IPS DF 19.7 (cell line): ENCODE data around the gene CAPN11.
"Not testable (repeated sequence)": the region's sequence is repeated elsewhere in the genome, so short reads cannot be mapped to it uniquely, and the experiment has no call there.

Source experiments
- DNase-seq: peaks from one replicate; pipeline ENCODE4 v3.0.0-alpha.2; 2013; ENCODE audit warnings: low read depth, low spot score

Gene CAPN11

DNA sequence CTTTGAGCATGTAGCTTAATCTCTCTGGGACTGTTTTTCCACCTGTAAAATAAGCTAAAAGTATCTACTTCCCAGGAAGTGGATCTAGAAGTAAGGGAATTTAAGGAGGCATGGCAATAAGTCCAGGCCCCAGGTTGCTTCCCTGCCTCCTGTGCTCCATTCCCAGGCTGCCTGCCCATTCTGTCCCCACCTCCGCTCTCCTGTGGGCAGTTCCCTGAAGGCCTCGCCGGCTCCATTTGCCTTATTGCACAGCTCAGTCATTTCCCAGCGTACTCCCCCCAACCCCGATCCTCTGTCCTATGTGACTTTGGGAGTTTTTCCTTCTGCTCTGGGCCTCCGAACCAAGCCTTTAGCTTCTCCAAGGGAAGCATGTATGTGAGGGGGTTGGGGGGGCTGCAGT is 69.4 kb downstream of the CAPN11 start:
- no peak for DNase-seq

DNA sequence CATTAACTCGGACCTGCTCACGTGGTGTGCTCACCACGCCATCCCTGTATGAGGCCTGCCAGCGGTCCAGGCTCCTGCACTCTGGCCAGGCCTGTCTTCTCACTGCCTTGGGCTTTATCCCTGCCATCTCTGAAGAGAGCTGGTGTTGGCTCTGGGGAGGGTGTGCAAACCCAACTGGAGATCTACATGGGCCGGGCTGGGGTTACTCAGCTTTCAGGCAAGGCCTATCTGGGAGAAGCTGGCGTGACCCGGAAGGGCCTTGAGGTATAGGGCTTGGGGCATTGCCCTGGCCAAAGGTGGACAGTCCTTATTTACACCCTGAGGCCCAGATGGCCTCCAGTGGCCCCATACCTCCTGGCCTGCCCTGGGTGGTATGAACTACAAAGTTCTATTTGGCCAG is 69.8 kb downstream of the CAPN11 start:
- no peak for DNase-seq

DNA sequence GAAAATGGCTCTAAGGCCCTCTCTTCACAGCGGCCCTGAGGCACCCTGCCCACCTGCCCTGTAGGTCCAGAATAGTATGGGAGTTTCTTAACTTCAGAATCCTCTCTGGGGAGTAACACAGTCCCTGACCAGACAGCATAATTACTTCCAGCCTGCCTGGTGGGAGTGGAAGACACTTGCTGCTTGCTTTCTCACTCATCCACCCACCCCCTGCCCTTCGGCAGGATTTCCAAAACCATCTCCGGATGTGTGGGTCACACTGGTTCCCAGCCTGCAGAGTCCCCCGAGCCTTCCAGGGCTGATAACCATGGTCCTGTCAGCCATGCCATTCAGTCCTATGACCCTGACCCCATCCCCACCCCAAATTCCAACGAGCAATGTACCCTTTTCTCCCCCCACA is 70.2 kb downstream of the CAPN11 start:
- no peak for DNase-seq

DNA sequence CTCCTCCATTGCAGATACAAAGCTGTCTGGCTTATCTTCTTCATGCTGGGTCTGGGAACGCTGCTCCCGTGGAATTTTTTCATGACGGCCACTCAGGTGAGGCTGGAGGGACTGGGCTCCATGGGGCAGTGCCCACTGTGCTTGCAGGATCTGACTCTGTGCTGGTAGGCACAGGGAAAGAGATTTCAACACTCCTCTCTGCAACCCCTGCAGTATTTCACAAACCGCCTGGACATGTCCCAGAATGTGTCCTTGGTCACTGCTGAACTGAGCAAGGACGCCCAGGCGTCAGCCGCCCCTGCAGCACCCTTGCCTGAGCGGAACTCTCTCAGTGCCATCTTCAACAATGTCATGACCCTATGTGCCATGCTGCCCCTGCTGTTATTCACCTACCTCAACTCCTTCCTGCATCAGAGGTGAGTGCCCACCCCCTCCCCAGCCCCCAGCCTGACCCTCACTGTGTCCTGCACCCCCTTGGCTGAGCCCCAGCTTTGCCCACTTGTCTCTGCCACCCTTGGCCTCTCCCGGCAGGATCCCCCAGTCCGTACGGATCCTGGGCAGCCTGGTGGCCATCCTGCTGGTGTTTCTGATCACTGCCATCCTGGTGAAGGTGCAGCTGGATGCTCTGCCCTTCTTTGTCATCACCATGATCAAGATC is 70.9 kb downstream of the CAPN11 start:
- no peak for DNase-seq

DNA sequence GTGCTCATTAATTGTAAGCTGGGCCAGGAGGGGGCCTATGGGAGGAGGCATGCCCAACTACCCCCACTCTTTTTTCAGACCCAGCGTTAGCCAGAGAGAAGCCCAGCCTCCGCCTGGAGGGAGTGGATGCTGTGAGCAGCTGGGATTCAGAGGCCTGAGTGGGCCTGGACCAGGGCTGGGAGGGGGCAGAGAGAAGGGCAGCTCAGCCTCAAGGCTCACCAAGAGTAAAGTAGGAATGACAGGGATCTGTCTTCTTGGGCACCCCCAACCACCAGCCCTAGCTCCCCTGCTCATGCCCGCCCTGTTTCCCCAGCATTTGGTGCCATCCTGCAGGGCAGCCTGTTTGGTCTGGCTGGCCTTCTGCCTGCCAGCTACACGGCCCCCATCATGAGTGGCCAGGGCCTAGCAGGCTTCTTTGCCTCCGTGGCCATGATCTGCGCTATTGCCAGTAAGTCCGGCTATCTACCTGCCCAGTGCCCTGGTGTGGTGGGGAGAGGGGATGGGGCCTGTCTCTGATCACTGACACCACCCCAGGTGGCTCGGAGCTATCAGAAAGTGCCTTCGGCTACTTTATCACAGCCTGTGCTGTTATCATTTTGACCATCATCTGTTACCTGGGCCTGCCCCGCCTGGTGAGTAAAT is 71.5 kb downstream of the CAPN11 start:
- DNase-seq, result no peak

DNA sequence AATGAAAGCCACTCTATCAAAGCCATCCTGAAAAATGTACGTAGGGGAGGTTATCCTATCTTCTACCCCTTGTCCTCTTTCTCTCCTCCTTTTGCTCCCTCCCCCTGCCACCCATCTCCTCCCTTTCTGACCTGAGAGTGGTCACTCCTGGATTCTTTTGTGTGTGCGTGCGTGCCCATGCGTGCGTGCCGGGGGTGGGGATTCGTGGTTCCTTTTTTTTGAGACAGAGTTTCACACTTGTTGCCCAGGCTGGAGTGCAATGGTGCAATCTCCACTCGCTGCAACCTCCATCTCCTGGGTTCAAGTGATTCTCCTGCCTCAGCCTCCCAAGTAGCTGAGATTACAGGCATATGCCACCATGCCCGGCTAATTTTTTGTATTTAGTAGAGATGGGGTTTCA is 72.8 kb downstream of the CAPN11 start:
- not testable (repeated sequence) for DNase-seq

DNA sequence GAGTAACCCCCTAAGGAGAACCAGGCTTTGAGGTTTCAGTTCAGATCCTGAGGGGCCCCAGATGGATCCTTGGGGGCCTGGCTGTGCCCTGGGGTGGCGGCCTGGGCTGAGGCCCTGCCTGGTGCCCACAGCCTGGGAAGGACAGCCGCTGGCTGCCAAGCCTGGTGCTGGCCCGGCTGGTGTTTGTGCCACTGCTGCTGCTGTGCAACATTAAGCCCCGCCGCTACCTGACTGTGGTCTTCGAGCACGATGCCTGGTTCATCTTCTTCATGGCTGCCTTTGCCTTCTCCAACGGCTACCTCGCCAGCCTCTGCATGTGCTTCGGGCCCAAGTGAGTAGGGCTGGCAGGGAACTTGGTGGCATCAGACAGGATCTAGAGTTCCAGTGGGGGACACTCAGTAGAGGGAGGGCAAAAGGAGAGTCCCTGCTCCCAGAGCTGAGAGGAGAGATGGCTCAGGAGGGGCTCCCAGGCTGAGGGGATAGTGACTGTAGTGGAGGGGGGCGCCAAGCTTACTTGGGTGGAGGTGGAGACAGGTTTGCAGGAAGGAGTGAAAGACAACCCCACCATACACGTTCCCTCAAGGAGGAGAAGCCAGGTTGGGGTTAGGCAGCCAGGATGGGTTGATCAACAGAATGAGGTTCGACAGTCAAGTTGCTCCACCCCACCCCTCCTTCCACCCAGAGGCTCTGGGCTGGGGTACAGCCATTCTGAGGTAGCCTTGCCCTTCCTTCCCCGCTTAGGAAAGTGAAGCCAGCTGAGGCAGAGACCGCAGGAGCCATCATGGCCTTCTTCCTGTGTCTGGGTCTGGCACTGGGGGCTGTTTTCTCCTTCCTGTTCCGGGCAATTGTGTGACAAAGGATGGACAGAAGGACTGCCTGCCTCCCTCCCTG is 74.3 kb downstream of the CAPN11 start:
- DNase-seq, result no peak

DNA sequence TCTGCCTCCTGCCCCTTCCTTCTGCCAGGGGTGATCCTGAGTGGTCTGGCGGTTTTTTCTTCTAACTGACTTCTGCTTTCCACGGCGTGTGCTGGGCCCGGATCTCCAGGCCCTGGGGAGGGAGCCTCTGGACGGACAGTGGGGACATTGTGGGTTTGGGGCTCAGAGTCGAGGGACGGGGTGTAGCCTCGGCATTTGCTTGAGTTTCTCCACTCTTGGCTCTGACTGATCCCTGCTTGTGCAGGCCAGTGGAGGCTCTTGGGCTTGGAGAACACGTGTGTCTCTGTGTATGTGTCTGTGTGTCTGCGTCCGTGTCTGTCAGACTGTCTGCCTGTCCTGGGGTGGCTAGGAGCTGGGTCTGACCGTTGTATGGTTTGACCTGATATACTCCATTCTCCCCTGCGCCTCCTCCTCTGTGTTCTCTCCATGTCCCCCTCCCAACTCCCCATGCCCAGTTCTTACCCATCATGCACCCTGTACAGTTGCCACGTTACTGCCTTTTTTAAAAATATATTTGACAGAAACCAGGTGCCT is 75.0 kb downstream of the CAPN11 start:
- DNase-seq, result no peak
